ENCODE data around the gene C11orf21. TPM values are rescaled to one million over a fixed set of nuclear protein-coding genes. Genes with fewer than 3 reads are reported as not detected.

C11orf21 gene
- total and polyA plus RNA-seq, 2 of the 8 experiments (the other 6 are each of a cell fraction or from before 2014, with no cell fraction given) = not detected

DNA sequence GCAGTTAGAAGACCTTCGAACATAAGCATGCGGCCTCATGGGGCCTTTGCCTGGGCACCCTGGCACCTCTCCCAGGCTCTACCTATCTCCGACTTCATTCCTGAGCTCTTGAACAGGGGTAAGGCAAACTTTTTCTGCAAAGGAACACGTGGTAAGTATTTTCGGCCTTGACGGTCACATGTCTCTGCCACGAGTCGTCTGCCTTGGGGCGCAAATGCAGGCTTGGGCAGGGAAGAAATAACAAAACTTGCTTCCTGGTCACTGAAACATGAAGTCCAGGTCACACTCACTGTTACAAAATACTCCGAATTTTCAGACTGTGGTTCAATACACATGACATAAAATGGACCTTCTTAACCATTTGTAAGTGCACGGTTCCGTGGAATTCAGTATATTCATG is 27.9 kb downstream of the C11orf21 start (continued):
- TF ChIP-seq BCL11A (IDR thresholded peaks at IDR 0.05; ENCODE audit: low read depth in 2 of 2, low read length in 2 of 2) (no peak), JUND (IDR thresholded peaks at IDR 0.05; ENCODE audit: low read length) (no peak), NRF1 (IDR thresholded peaks at IDR 0.05; ENCODE audit: low read depth, low read length) (no peak), TAF1 (IDR thresholded peaks at IDR 0.05; ENCODE audit: low read depth, low read length) (no peak)

Measured in H1 (cell line).